GM12875 (cell line): ENCODE data around the gene HSPB6.

ENCODE experiments used
- H3K4me3 ChIP-seq: one replicate; pipeline ENCODE4 v1.5.1; 2011; ENCODE audit warnings: low read depth, low read length, control low read depth
- CTCF ChIP-seq: IDR thresholded peaks from 2 replicates; pipeline ENCODE4 v1.5.1; 2011; ENCODE audit warnings: low read depth, mild to moderate bottlenecking, control low read depth, inconsistent platforms, low read length, moderate library complexity, borderline replicate concordance; ENCODE audit not compliant: insufficient read depth

The HSPB6 gene

GRCh38 chr19:35757749-35758608 lies 1.1 kb upstream of the HSPB6 start, which contains the start of gene PROSER3:
Gene PROSER3 (plus strand): TSS chr19:35758176. CDS start chr19:35758216, 40 bp downstream.
- TF ChIP-seq CTCF, result no peak
- H3K4me3 ChIP-seq, result peak within 1 kb of the TSS; percentile 90

- H3K4me3 ChIP-seq, result peak overlapping the region; percentile 90
- no peak for TF ChIP-seq CTCF
Measured at GRCh38 chr19:35757231-35757748, 461 bp upstream of the HSPB6 start.

GRCh38 chr19:35755550-35756376 lies 1.1 kb downstream of the HSPB6 start:
- no peak overlapping the region for H3K4me3 ChIP-seq
- no peak for TF ChIP-seq CTCF

- TF ChIP-seq CTCF, result no peak
- H3K4me3 ChIP-seq, result no peak overlapping the region
Measured at GRCh38 chr19:35755131-35755549, 1.7 kb downstream of the HSPB6 start.

- TF ChIP-seq CTCF, result no peak
Measured at GRCh38 chr19:35754370-35755130, 2.3 kb downstream of the HSPB6 start.

GRCh38 chr19:35753634-35754369 lies 3.0 kb downstream of the HSPB6 start:
- H3K4me3 ChIP-seq, result no peak overlapping the region
- no peak for TF ChIP-seq CTCF

More at GRCh38 chr19:35754370-35755130, 2.3 kb downstream of the HSPB6 start:
- no peak overlapping the region for H3K4me3 ChIP-seq
